HFFc6 (cell line): ENCODE results near the gene PC. TPM values are rescaled to one million over a fixed set of nuclear protein-coding genes. Genes with fewer than 3 reads are reported as not detected.
"Not testable (repeated sequence)": the region's sequence is repeated elsewhere in the genome, so short reads cannot be mapped to it uniquely, and the experiment has no call there.

Experiments
- DNase-seq: peaks from one replicate; pipeline ENCODE4 v3.0.0-alpha.2; 2018
- H3K27ac Mint-ChIP-seq: 2 replicates; pipeline ENCODE4 v1.8.0; 2020; ENCODE audit warnings: mild to moderate bottlenecking, mixed read lengths
- H3K27me3 Mint-ChIP-seq: 2 replicates; pipeline ENCODE4 v1.8.0; 2021; ENCODE audit warnings: mild to moderate bottlenecking, moderate library complexity, mixed read lengths; ENCODE audit not compliant: insufficient read depth
- H3K36me3 Mint-ChIP-seq: 2 replicates; pipeline ENCODE4 v1.8.0; 2021; ENCODE audit warnings: low read depth, mixed read lengths
- H3K4me1 Mint-ChIP-seq: 2 replicates; pipeline ENCODE4 v1.8.0; 2020; ENCODE audit warnings: low read depth, mixed read lengths
- H3K4me3 Mint-ChIP-seq: 2 replicates; pipeline ENCODE4 v1.8.0; 2020; ENCODE audit warnings: mild to moderate bottlenecking, moderate library complexity, mixed read lengths
- H3K9me3 Mint-ChIP-seq: 2 replicates; pipeline ENCODE4 v1.8.0; 2020; ENCODE audit warnings: mild to moderate bottlenecking, mixed read lengths
- CTCF ChIP-seq: fragments of 200-600 bp; sonication (generic); IDR thresholded peaks from 2 replicates; pipeline ENCODE4 v1.5.0; 2021; ENCODE audit warnings: antibody characterized with exemption, mild to moderate bottlenecking
- total RNA-seq, 6 experiments: library from RNA; stranded (reverse); fragmentation: NEBNext Ultra II Directional; extraction: Animal tissue kit (Norgen Biotek cat#: 25700); gene quantifications; 2 replicates in 1 of 6; 3 replicates in 5 of 6; pipeline ENCODE4 v1.2.3, GENCODE V29; 2021

PC gene
- total RNA-seq, 6 experiments from 2014 or later: 13.2 to 21.8 (median 19.3) TPM

GRCh38 chr11:66834539-66834845, 123.7 kb downstream of the PC start:
- Mint-ChIP-seq H3K27ac (peak overlapping the region; percentile 20; the same call in 1 of the 2 replicates), H3K36me3 (no peaks in the 10 kb centered on the region), H3K4me3 (no peak overlapping the region), H3K4me1 (peaks cover 22% of the 10 kb centered on the region), H3K9me3 (no peaks in the 10 kb centered on the region), H3K27me3 (no peaks in the 10 kb centered on the region)
- TF ChIP-seq CTCF: peak; percentile 60; the same call in 1 of the 2 replicates
- DNase-seq: no peak

- DNase-seq, H3K36me3 Mint-ChIP-seq, H3K27me3 Mint-ChIP-seq, H3K27ac Mint-ChIP-seq, H3K4me3 Mint-ChIP-seq, H3K9me3 Mint-ChIP-seq, H3K4me1 Mint-ChIP-seq: not testable (repeated sequence)
These were observed 133.6 kb downstream of the PC start for GRCh38 chr11:66824573-66824972.

- H3K27me3 Mint-ChIP-seq: no peaks in the 10 kb centered on the region
- no peaks in the 10 kb centered on the region for H3K9me3 Mint-ChIP-seq
- no peak overlapping the region for H3K4me3 Mint-ChIP-seq
- H3K27ac Mint-ChIP-seq: no peak overlapping the region
- no peak for DNase-seq
- TF ChIP-seq CTCF: no peak
- H3K4me1 Mint-ChIP-seq: peaks cover 6% of the 10 kb centered on the region; the same call in 1 of the 2 replicates
- H3K36me3 Mint-ChIP-seq: no peaks in the 10 kb centered on the region
These were observed 134.5 kb downstream of the PC start for GRCh38 chr11:66823700-66824099.

GRCh38 chr11:66820901-66821300, 137.3 kb downstream of the PC start:
- DNase-seq: no peak
- Mint-ChIP-seq H3K4me3 (no peak overlapping the region), H3K36me3 (no peaks in the 10 kb centered on the region), H3K27ac (no peak overlapping the region), H3K9me3 (no peaks in the 10 kb centered on the region), H3K4me1 (peaks cover 15% of the 10 kb centered on the region), H3K27me3 (no peaks in the 10 kb centered on the region)
- no peak for TF ChIP-seq CTCF

GRCh38 chr11:66820381-66820780, 137.8 kb downstream of the PC start:
- no peak overlapping the region for H3K27ac Mint-ChIP-seq
- no peak overlapping the region for H3K4me3 Mint-ChIP-seq
- H3K4me1 Mint-ChIP-seq: peaks cover 21% of the 10 kb centered on the region
- H3K36me3 Mint-ChIP-seq: no peaks in the 10 kb centered on the region
- H3K27me3 Mint-ChIP-seq: no peaks in the 10 kb centered on the region
- H3K9me3 Mint-ChIP-seq: no peaks in the 10 kb centered on the region
- DNase-seq: no peak
- no peak for TF ChIP-seq CTCF

GRCh38 chr11:66818231-66818955, 139.8 kb downstream of the PC start:
- H3K27ac Mint-ChIP-seq: no peak overlapping the region

More at GRCh38 chr11:66818231-66818955, 139.8 kb downstream of the PC start:
- TF ChIP-seq CTCF: no peak
- DNase-seq: no peak
- Mint-ChIP-seq H3K27me3 (no peaks in the 10 kb centered on the region), H3K4me3 (no peak overlapping the region), H3K36me3 (no peaks in the 10 kb centered on the region), H3K9me3 (no peaks in the 10 kb centered on the region), H3K4me1 (peaks cover 32% of the 10 kb centered on the region)
